CD4-positive, alpha-beta memory T cell (primary cell): ENCODE measurements around the gene SGCE. TPM values are rescaled to one million over a fixed set of nuclear protein-coding genes. Genes with fewer than 3 reads are reported as not detected.

Experiments used
- CTCF ChIA-PET: fragments of 350-600 bp; sonication (Branson Sonifier 250); formaldehyde crosslinking; loops from one replicate; lab custom pipeline; 2021; ENCODE audit warnings: inconsistent platforms; ENCODE audit not compliant: partially characterized antibody; lab: Charles Lee
- POLR2A ChIA-PET: fragments of 350-600 bp; sonication (Branson Sonifier 250); formaldehyde crosslinking; loops from one replicate; lab custom pipeline; 2021; ENCODE audit not compliant: partially characterized antibody; lab: Charles Lee
- DNase-seq, 5 donors: peaks; one replicate each; pipeline versions ENCODE4 v3.0.0 to v3.0.0-alpha.2; 2020 to 2022; ENCODE audit warnings: mixed read lengths in 1 of 5
- H3K27ac ChIP-seq: one replicate; pipeline ENCODE4 v1.7.0; 2013; ENCODE audit warnings: low read depth, low read length
- H3K27me3 ChIP-seq: 2 replicates; pipeline ENCODE4 v1.7.0; 2013; ENCODE audit warnings: mild to moderate bottlenecking, low read length, moderate library complexity; ENCODE audit not compliant: insufficient read depth
- H3K36me3 ChIP-seq: 2 replicates; pipeline ENCODE4 v1.7.0; 2013; ENCODE audit warnings: mild to moderate bottlenecking, low read length, moderate library complexity; ENCODE audit not compliant: insufficient read depth
- H3K4me1 ChIP-seq: 2 replicates; pipeline ENCODE4 v1.7.0; 2013; ENCODE audit warnings: mild to moderate bottlenecking, low read length, moderate library complexity; ENCODE audit not compliant: insufficient read depth
- H3K4me3 ChIP-seq, 2 donors: one replicate each; pipeline ENCODE4 v1.7.0; 2013; ENCODE audit warnings: low read length in 2 of 2, mild to moderate bottlenecking in 1 of 2
- H3K9me3 ChIP-seq, 2 donors: one replicate each; pipeline ENCODE4 v1.7.0; 2013; ENCODE audit warnings: low read length in 2 of 2, control low read depth in 1 of 2; ENCODE audit not compliant: control insufficient read depth in 1 of 2
- H3K27ac Mint-ChIP-seq, 7 donors: one replicate each; pipeline ENCODE4 v1.8.0; 2020 to 2021; ENCODE audit warnings: mixed read lengths in 7 of 7, mild to moderate bottlenecking in 6 of 7, inconsistent platforms in 3 of 7, moderate library complexity in 3 of 7
- H3K27me3 Mint-ChIP-seq, 2 donors: one replicate each; pipeline ENCODE4 v1.8.0; 2020 to 2021; ENCODE audit warnings: mixed read lengths in 2 of 2
- H3K36me3 Mint-ChIP-seq, 2 donors: one replicate each; pipeline ENCODE4 v1.8.0; 2020 to 2021; ENCODE audit warnings: mixed read lengths in 2 of 2, inconsistent platforms in 1 of 2, mild to moderate bottlenecking in 1 of 2
- H3K4me1 Mint-ChIP-seq, 4 donors: one replicate each; pipeline ENCODE4 v1.8.0; 2020 to 2021; ENCODE audit warnings: mixed read lengths in 4 of 4, mild to moderate bottlenecking in 1 of 4
- H3K4me3 Mint-ChIP-seq, 8 donors: one replicate each; pipeline ENCODE4 v1.8.0; 2020 to 2021; ENCODE audit warnings: mixed read lengths in 8 of 8, mild to moderate bottlenecking in 7 of 8, moderate library complexity in 6 of 8, inconsistent platforms in 3 of 8
- H3K9me3 Mint-ChIP-seq, 8 donors: one replicate each; pipeline ENCODE4 v1.8.0; 2020 to 2021; ENCODE audit warnings: mixed read lengths in 8 of 8, mild to moderate bottlenecking in 5 of 8, inconsistent platforms in 3 of 8, moderate library complexity in 1 of 8
- intact Hi-C: fragments of 100-400 bp; cut with micrococcal nuclease; formaldehyde crosslinking; loops from one replicate; pipeline ENCODE4 v1.15.1; 2023
- polyA plus RNA-seq, 2 donors: library from polyadenylated mRNA; unstranded; fragments of 300-500 nt; fragmentation: Illumina TruSeq; gene quantifications; one replicate each; pipeline ENCODE4 v1.2.3, GENCODE V29; 2021
- total RNA-seq, 2 experiments: library from RNA; stranded (reverse); gene quantifications; one replicate each; pipeline ENCODE4 v1.2.3, GENCODE V29; 2021

SGCE gene
- total and polyA plus RNA-seq, 4 experiments from 2014 or later, result 0.32 to 2.2 (median 1.2) TPM

DNA sequence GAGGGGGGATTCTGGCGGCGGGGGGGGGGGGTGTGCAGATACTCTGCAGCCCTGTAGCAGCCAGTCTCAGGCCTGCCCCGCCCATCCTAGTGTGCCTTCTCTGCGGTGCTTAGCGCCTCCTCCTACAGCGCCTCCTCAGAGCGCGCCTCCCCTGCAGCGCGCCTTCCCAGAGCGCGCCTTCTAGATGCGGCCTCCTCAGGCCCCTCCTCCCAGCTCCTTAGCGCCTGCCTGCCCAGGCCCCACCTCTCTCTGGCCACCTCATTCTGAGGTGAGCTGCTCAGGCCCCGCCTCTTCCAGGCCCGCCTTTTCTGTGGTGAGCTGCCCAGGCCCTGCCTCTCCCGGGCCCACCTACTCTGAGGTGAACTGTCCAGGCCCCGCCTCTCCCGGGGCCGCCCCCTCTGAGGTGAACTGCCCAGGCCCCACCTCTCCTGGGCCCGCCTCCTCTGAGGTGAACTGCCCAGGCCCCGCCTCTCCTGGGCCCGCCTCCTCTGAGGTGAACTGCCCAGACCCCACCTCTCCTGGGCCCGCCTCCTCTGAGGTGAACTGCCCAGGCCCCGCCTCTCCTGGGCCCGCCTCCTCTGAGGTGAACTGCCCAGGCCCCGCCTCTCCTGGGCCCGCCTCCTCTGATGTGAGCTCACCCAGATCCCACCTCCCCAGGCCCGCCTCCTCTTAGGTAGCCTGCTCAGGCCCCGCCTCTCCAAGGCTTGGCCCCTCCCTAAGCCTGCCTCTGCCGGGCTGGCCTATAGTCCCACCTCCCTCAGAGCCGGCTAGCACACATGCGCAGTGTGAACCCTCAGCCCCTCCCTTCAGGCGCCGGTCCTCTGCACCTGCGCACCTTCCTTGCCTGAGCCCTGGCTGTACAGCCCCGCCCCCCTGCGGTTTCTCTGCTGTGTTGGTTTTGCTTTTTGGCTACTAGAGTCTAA, 2.1 kb upstream of the SGCE start:
- Histone ChIP-seq H3K27me3 (peaks cover 16% of the 10 kb centered on the region), H3K4me1 (peaks cover 25% of the 10 kb centered on the region), H3K27ac (no peak overlapping the region), H3K9me3 (no peaks in the 10 kb centered on the region), H3K36me3 (no peaks in the 10 kb centered on the region), H3K4me3 (peak overlapping the region in 1 of 2 donors; percentile 30)
- Mint-ChIP-seq H3K36me3 (peaks cover 0 to 2% of the 10 kb centered on the region in 2 donors), H3K4me1 (peaks cover 8 to 28% (median 19%) of the 10 kb centered on the region in 4 donors), H3K4me3 (peak overlapping the region; percentile 81 to 95 (median 88)), H3K27ac (peak overlapping the region in 6 of 7 donors; percentile 74 to 92 (median 84)), H3K27me3 (peaks cover 5 to 16% of the 10 kb centered on the region in 2 donors), H3K9me3 (peaks cover 0 to 10% (median 0%) of the 10 kb centered on the region in 8 donors)
- DNase-seq, result peak; percentile 92 to 98 (median 97)
- intact Hi-C loops, result loop anchor here (1.0 to 10.0 kb wide), 5 partner anchors 149 to 1853 kb away; partner anchors contain the start of genes BET1, CASD1 and VPS50
- CTCF ChIA-PET, result interaction anchor here (1.8 kb wide), 1 partner anchor 9 kb away, joined by 11 read pairs; no protein-coding TSS in a partner anchor
- POLR2A ChIA-PET, result interaction anchor here (1.0 to 2.9 kb wide), 3 partner anchors 113 to 148 kb away, joined by 3 to 13 read pairs (median 4); partner anchors contain the start of gene CASD1

GRCh38 chr7:94656925-94657731, 1.2 kb upstream of the SGCE start:
- H3K36me3 ChIP-seq, result no peaks in the 10 kb centered on the region
- POLR2A ChIA-PET, result interaction anchor here (1.0 to 2.9 kb wide), 4 partner anchors 112 to 1425 kb away, joined by 3 to 13 read pairs (median 4); partner anchors contain the start of genes CASD1 and VPS50
- H3K27me3 ChIP-seq, result peaks cover 25% of the 10 kb centered on the region
- peaks cover 25% of the 10 kb centered on the region for H3K4me1 ChIP-seq
- CTCF ChIA-PET, result interaction anchor here (0.8 to 1.8 kb wide), 4 partner anchors 10 to 208 kb away, joined by 3 to 11 read pairs (median 3); no protein-coding TSS in a partner anchor
- H3K4me3 ChIP-seq, result peak overlapping the region; percentile 30 to 39
- peak; percentile 45 to 55 (median 48) for DNase-seq
- H3K9me3 Mint-ChIP-seq, result peaks cover 0 to 10% (median 0%) of the 10 kb centered on the region in 8 donors
- peak overlapping the region; percentile 65 to 92 (median 81) for H3K27ac Mint-ChIP-seq
- peaks cover 10 to 16% of the 10 kb centered on the region in 2 donors for H3K27me3 Mint-ChIP-seq
- no peak overlapping the region for H3K27ac ChIP-seq
- peak overlapping the region; percentile 81 to 95 (median 88) for H3K4me3 Mint-ChIP-seq
- H3K9me3 ChIP-seq, result no peaks in the 10 kb centered on the region
- H3K4me1 Mint-ChIP-seq, result peaks cover 8 to 28% (median 19%) of the 10 kb centered on the region in 4 donors
- peaks cover 0 to 2% of the 10 kb centered on the region in 2 donors for H3K36me3 Mint-ChIP-seq
- intact Hi-C loops, result loop anchor here (1.0 to 10.0 kb wide), 4 partner anchors 148 to 1852 kb away; partner anchors contain the start of genes CASD1 and VPS50

- Histone ChIP-seq H3K36me3 (no peaks in the 10 kb centered on the region), H3K4me3 (peak overlapping the region; percentile 30 to 39), H3K27ac (no peak overlapping the region), H3K9me3 (no peaks in the 10 kb centered on the region), H3K27me3 (peaks cover 27% of the 10 kb centered on the region), H3K4me1 (peaks cover 25% of the 10 kb centered on the region)
- peaks cover 12 to 19% of the 10 kb centered on the region in 2 donors for H3K27me3 Mint-ChIP-seq
- peaks cover 8 to 28% (median 19%) of the 10 kb centered on the region in 4 donors for H3K4me1 Mint-ChIP-seq
- intact Hi-C loops, result loop anchor here (5.0 to 10.0 kb wide), 2 partner anchors 209 to 1852 kb away; no protein-coding TSS in a partner anchor
- H3K9me3 Mint-ChIP-seq, result peaks cover 0 to 10% (median 0%) of the 10 kb centered on the region in 8 donors
- H3K36me3 Mint-ChIP-seq, result peaks cover 0 to 2% of the 10 kb centered on the region in 2 donors
- POLR2A ChIA-PET, result interaction anchor here (1.0 to 2.9 kb wide), 2 partner anchors 146 to 1424 kb away, joined by 5 to 13 read pairs; partner anchors contain the start of genes CASD1 and VPS50
- peak in 1 of 5 donors; percentile 41 for DNase-seq
- H3K27ac Mint-ChIP-seq, result peak overlapping the region; percentile 65 to 89 (median 81)
- H3K4me3 Mint-ChIP-seq, result peak overlapping the region; percentile 81 to 95 (median 88)
- CTCF ChIA-PET, result interaction anchor here (0.8 to 1.8 kb wide), 3 partner anchors 11 to 208 kb away, joined by 3 to 11 read pairs (median 3); no protein-coding TSS in a partner anchor
Measured at GRCh38 chr7:94656658-94656924, 658 bp upstream of the SGCE start.

DNA sequence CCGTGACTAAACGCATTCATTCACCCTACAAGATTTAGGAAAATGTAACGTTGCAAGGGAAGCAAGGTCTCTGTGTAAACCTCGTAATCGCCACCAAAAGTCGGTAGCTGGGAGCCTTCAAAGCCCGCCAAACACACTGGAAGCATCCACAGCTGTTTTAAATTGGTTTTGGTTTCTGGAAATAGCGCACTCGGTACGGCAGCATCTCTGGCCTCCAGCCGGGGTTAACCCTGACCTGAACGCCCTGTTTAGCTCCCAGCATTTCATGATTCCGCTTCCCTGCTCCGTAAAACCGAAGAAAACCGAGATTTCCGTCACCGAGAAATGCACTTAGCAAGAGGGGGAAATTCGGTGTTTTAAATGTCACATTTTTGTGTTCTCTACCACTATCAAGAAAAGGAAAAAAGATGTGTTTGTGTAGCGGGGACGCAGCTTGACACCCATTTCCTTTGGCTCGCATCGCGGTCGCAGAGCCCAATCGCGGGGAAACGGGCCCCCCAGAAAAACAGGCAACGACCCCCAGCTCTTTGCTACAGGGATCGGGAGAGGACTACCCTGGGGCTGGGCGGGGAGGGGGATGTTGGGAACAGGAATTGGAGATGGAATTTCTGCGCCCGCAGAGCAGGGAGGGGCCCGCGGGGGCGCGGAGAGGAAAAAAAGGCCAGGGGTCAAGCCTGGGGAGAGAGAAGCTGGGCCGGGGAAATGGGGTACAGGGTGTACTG, 646 bp downstream of the SGCE start:
- Mint-ChIP-seq H3K4me3 (peak overlapping the region; percentile 70 to 85 (median 76)), H3K27ac (peak overlapping the region in 4 of 7 donors; percentile 3 to 63 (median 38)), H3K27me3 (peaks cover 21 to 30% of the 10 kb centered on the region in 2 donors), H3K9me3 (peaks cover 0 to 10% (median 0%) of the 10 kb centered on the region in 8 donors), H3K4me1 (peaks cover 8 to 28% (median 19%) of the 10 kb centered on the region in 4 donors), H3K36me3 (peaks cover 0 to 2% of the 10 kb centered on the region in 2 donors)
- H3K4me1 ChIP-seq, result peaks cover 25% of the 10 kb centered on the region
- H3K27me3 ChIP-seq, result peaks cover 31% of the 10 kb centered on the region
- no peak overlapping the region for H3K27ac ChIP-seq
- ChIA-PET POLR2A (no interaction called here), CTCF (no interaction called here)
- intact Hi-C loops, result loop anchor here (5.0 to 10.0 kb wide), 2 partner anchors 208 to 1850 kb away; no protein-coding TSS in a partner anchor
- peak overlapping the region in 1 of 2 donors; percentile 23 for H3K4me3 ChIP-seq
- H3K9me3 ChIP-seq, result no peaks in the 10 kb centered on the region
- H3K36me3 ChIP-seq, result no peaks in the 10 kb centered on the region
- peak in 2 of 5 donors; percentile 1 to 12 for DNase-seq

GRCh38 chr7:94654783-94655125, 1.2 kb downstream of the SGCE start:
- H3K36me3 ChIP-seq, result no peaks in the 10 kb centered on the region
- Mint-ChIP-seq H3K27me3 (peaks cover 25 to 33% of the 10 kb centered on the region in 2 donors), H3K9me3 (peaks cover 0 to 10% (median 0%) of the 10 kb centered on the region in 8 donors), H3K36me3 (peaks cover 0 to 2% of the 10 kb centered on the region in 2 donors), H3K4me3 (peak overlapping the region; percentile 70 to 85 (median 76)), H3K27ac (peak overlapping the region in 1 of 7 donors; percentile 46), H3K4me1 (peaks cover 8 to 28% (median 19%) of the 10 kb centered on the region in 4 donors)
- DNase-seq, result no peak
- CTCF ChIA-PET, result no interaction called here
- peaks cover 31% of the 10 kb centered on the region for H3K27me3 ChIP-seq
- H3K27ac ChIP-seq, result no peak overlapping the region
- intact Hi-C loops, result loop anchor here (5.0 to 10.0 kb wide), 2 partner anchors 207 to 1850 kb away; no protein-coding TSS in a partner anchor
- peaks cover 25% of the 10 kb centered on the region for H3K4me1 ChIP-seq
- H3K4me3 ChIP-seq, result no peak overlapping the region
- H3K9me3 ChIP-seq, result no peaks in the 10 kb centered on the region
- POLR2A ChIA-PET, result no interaction called here
